GM21526 (cell line): ENCODE results near the gene MSLN.
"Not testable (repeated sequence)": the region's sequence is repeated elsewhere in the genome, so short reads cannot be mapped to it uniquely, and the experiment has no call there.

Source experiments
- ATAC-seq: cut with Tn5 transposase; IDR thresholded peaks from one replicate; pipeline ENCODE4 v1.9.1; 2021; ENCODE audit warnings: moderate library complexity; ENCODE audit not compliant: unreplicated experiment, low FRiP score

Gene MSLN

DNA sequence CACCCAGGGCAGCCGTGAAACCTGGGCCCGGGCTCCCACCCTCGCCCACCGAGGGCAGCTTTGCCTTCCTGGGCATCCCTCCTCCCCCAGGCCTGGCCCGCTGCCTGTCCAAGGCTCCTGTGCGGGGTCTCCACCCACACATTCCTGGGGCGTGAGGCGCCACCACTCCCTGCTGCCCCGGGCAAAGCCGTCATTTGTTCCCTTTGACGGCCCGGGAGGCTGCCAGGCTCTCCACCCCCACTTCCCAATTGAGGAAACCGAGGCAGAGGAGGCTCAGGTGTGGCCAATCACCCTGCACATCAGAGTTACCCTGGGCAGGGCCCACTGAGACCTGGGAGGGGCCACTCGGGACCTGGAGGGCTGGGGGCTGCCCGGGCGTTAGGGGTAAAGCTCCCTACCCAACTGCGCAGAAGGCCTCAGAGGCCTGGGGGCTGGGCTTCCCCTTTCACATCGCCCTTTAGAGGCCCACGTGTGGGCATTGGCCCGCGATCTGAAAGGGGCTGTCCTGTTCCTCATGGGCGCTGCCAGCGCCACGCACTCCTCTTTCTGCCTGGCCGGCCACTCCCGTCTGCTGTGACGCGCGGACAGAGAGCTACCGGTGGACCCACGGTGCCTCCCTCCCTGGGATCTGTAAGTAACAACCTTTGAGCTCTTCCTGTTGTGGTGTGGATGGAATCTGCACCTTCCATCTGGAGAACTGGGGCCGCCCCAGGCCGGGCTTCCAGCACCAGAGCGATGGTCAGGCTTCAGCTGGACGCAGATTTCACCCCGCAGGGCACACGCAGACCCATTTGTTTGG is at the start of gene MSLN:
MSLN (plus strand) TSS at position 190 of the 799 bp plus-strand sequence. CDS start 1,947 bp downstream, outside the sequence.
- ATAC-seq, result no peak

GRCh38 chr16:711084-711483 is 49.5 kb upstream of the MSLN start:
- ATAC-seq, result no peak

GRCh38 chr16:711548-712320 is 48.8 kb upstream of the MSLN start:
- ATAC-seq, result no peak

DNA sequence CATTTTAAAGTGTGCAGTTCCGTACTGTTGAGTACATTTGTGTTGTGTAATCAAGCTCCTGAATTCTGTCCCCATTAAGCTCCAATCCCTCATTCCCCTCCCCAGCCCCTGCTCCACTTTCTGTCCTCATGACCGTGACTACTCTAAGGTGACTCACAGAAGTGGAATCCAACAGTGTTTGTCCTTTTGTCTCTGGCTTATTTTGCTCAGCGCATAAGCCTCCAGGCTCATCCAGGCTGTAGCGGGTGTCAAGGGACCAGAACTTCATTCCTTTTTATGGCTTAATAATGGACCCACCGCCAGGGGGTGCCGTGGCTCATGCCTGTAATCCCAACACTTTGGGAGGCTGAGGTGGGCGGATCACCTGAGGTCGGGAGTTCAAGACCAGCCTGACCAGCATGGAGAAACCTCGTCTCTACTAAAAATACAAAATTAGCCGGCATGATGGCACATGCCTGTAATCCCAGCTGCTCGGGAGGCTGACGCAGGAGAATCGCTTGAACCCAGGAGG is 47.7 kb upstream of the MSLN start:
- ATAC-seq, result not testable (repeated sequence)

DNA sequence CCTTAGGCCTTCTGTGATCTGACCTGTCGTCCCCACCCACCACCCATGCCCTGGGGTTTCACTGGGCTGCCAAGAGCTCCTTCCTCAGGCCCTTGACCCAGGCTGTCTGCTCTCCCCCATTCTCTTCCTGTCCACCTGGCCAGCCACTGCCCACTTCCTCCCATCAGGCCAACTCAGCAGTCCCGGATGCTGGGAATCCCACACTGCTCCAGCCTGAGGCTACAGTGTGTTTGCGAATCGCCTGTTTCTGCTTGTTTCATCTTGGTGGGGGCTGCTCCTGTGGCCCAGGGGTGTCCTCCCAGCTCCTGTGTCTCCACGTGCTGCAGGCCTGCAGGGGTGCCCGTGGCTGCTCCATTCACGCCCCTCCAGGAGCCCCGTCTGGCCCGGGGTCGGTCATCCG is 46.5 kb upstream of the MSLN start:
- no peak for ATAC-seq

DNA sequence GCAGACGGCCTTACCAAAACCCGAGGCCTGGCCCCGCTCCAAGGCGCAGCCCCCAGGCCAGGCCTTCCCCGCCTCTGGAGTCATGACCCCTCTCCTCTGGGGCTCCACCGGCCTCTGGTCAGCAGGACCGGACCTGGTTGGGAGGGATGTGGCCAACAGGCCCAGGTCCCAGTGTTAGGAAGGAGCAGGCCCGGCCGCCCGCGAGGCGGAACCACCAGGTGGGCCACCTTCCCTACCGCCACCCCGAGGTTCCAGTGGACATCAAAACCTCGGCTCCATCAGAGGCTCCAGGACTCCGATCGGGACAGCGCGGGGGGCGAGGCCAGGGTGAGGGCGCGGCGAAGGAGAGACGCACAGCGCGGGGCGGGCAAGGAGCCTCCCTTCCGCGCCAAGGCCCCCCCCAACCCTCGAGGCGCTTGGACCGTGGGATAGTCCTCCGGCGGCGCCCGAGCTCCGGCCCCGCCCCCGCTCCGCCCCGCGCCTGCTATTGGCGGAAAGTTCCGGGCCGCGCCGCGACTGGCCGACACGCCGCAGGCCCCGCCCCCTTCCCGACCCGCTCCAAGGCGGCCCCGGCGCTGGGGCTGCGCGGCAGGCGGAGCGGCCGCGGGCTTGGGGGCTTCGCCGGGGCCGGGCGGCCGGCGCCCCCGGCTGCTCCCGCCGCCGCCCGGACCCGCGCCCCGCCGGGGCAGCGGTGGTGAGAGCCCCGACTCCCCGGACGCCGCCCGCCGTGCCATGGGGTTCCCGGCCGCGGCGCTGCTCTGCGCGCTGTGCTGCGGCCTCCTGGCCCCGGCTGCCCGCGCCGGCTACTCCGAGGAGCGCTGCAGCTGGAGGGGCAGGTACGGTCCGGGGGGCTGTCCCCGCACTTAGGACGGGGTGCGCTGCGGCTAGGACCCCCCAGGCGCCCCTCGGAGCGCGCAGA is 45.7 kb upstream of the MSLN start, which contains the start of gene METRN:
METRN (plus strand) TSS at position 561 of the 919 bp plus-strand sequence; CDS start at position 733, 172 bp downstream.
- no peak for ATAC-seq

- ATAC-seq, result no peak
Measured at GRCh38 chr16:715477-716199, 44.9 kb upstream of the MSLN start.

DNA sequence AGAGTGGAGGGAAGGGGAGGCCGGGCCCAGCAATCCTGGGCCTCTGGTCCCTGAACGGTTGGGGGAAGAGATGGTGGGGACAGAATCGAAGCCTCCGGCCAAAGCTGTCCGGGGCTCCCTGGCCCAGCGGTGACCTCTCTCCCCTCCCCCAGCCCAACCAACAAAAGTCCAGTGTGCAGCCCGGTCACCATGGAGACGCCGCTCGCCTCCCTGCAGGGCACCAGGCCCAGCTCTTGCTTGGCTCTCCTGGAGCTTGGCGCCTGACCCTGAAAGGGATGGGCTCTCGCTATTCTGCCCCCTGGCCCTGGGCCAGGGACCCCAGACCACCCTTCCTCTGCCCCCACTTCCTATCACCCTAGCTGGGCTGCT is 44.4 kb upstream of the MSLN start:
- ATAC-seq, result no peak

DNA sequence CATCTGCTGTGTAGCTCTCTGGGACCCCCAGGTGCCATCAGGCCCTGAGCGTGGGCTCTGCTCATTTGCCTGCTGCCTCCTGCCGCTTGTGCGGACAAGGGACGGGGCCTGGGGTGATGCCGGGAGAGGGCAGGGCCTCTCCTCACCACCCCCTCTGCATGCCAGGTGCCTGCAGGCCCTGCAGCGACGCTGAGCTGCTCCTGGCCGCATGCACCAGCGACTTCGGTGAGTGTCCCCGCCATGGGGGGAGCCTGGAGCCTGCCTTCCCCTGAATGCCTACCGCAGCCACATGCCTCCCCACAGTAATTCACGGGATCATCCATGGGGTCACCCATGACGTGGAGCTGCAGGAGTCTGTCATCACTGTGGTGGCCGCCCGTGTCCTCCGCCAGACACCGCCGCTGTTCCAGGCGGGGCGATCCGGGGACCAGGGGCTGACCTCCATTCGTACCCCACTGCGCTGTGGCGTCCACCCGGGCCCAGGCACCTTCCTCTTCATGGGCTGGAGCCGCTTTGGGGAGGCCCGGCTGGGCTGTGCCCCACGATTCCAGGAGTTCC is 43.7 kb upstream of the MSLN start:
- ATAC-seq, result no peak

- no peak for ATAC-seq
Measured at GRCh38 chr16:717450-718245, 42.9 kb upstream of the MSLN start.

DNA sequence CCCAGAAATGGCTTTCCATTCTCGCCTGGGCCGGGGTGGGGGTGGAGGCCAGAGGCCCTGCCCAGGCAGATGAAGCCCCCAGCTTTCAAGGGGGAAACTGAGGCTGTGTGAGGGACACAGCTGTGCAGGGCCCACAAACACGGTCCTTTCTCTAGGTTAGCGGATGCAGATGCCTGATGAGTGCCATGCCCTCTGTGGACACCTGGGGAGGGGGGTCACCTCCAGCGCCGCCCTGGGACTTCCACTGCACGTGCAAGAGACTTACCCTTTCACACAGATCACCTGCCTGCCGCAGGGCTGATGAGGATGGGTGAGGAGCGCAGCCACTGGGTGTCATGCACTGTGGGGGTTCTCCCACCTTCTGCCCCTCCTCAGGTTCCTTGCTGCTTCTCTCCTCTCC is 42.1 kb upstream of the MSLN start:
- ATAC-seq, result no peak

- ATAC-seq, result no peak
Measured at GRCh38 chr16:718922-719321, 41.6 kb upstream of the MSLN start.

GRCh38 chr16:719815-720446 is 40.6 kb upstream of the MSLN start:
- no peak for ATAC-seq

DNA sequence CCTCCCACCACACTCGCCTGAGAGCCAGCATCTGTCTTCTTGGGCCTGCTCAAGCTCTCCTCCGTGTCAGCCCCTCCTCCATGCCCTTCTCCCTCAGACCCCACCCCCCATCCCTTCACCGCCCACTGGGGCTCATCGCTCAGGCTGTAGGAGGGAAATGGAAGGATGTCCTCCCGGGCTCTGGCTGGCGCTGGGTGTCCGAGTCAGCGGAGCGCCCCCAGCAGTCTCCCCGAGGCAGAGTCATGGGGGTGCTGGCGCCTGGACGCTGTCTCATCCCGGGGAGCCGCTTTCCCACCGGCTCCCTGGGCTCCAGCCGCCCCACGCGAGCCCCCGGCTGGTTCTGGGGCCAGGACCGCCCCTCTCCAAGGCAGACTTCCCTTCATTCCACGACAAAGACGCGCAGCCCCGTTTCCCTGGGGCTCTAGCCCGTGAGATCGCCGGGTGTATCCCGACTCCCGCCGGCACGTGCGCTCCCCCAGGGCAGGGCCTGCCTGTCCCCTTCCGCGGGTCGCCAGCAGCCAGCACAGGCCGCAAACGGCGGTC is 40.0 kb upstream of the MSLN start:
- no peak for ATAC-seq

DNA sequence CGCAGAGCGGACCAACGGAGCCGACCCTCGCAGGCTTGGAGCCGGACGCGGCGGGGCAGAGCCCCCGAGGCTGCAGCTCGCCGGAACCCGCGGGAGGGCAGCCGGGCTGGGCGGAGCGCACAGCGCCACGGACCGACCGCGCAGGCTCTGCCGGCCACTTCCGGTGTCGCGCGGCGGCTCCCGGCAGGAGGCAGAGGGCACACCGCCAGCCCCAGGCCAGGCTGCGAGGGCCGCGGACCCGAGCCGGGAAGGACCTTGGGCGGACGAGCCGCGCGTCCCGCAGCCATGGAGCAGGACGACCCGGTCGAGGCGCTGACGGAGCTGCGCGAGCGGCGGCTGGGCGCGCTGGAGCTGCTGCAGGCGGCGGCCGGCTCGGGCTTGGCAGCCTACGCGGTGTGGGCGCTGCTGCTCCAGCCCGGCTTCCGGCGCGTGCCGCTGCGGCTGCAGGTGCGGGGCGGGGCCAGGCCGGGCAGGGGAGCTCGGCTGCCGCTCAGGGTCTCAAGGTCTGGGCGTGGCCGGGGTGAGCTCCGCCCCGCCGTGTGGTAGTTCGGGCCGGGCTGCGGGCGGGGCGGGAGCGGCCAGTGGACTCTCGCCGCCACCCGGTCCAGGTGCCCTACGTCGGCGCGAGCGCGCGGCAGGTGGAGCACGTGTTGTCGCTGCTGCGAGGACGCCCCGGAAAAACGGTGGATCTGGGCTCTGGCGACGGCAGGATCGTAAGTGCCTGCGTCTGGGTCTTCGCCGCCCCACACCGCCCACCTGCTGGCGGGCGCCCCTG is 39.4 kb upstream of the MSLN start, which contains the start of gene ANTKMT:
ANTKMT (plus strand) TSS at position 157 of the 775 bp plus-strand sequence; CDS start at position 286, 129 bp downstream.
- peak; percentile 54 for ATAC-seq

GRCh38 chr16:721765-722540 is 38.6 kb upstream of the MSLN start:
- no peak for ATAC-seq
